Measurements from ENCODE around the gene C1QTNF4.
"Not testable (repeated sequence)": the region's sequence is repeated elsewhere in the genome, so short reads cannot be mapped to it uniquely, and the experiment has no call there.

- TF ChIP-seq CTCF (conservative IDR thresholded peaks at IDR 0.05); ZFX (IDR thresholded peaks at IDR 0.05): not testable (repeated sequence)
Measured at GRCh38 chr11:47557004-47557403, 37.2 kb downstream of the C1QTNF4 start.
